DND-41 (cell line): ENCODE results near the gene ZBED4.

Experiments used
- ATAC-seq: fragments of 200-7000 bp; cut with Tn5 transposase; 3 replicates; pipeline ENCODE4 v1.9.1; 2021; ENCODE audit warnings: low read depth; ENCODE audit not compliant: insufficient read depth
- DNase-seq: peaks from one replicate; pipeline ENCODE4 v3.0.0-alpha.2; 2020
- H2AFZ ChIP-seq: 2 replicates; pipeline ENCODE4 v1.6.0; 2012; ENCODE audit warnings: low read depth, low read length
- H3K27ac ChIP-seq: 2 replicates; pipeline ENCODE4 v1.5.1; 2012; ENCODE audit warnings: low read length, inconsistent platforms
- H3K27me3 ChIP-seq: fragments of 200-600 bp; sonication (generic); 2 replicates; pipeline ENCODE4 v1.6.0; 2012; ENCODE audit warnings: low read length, mild to moderate bottlenecking, inconsistent platforms; ENCODE audit not compliant: insufficient read depth, poor library complexity
- H3K36me3 ChIP-seq: 2 replicates; pipeline ENCODE4 v1.5.1; 2012; ENCODE audit warnings: low read length, inconsistent platforms; ENCODE audit not compliant: insufficient read depth
- H3K4me1 ChIP-seq: 2 replicates; pipeline ENCODE4 v1.5.1; 2012; ENCODE audit warnings: mild to moderate bottlenecking, low read length; ENCODE audit not compliant: insufficient read depth
- H3K4me2 ChIP-seq: 2 replicates; pipeline ENCODE4 v1.6.0; 2012; ENCODE audit warnings: mild to moderate bottlenecking, moderate library complexity, low read length, inconsistent platforms; ENCODE audit not compliant: insufficient read depth
- H3K4me3 ChIP-seq, 2 experiments: fragments of 200-600 bp in 1 of 2; shearing (Covaris generic) in 1 of 2; 2 replicates each; pipeline ENCODE4 v1.5.1; 2012 to 2016; ENCODE audit warnings: inconsistent platforms in 2 of 2, low read length in 2 of 2, mild to moderate bottlenecking in 2 of 2, low read depth in 1 of 2, moderate library complexity in 1 of 2
- H3K79me2 ChIP-seq: 2 replicates; pipeline ENCODE4 v1.6.0; 2012; ENCODE audit warnings: low read length, inconsistent platforms; ENCODE audit not compliant: insufficient read depth
- H3K9ac ChIP-seq: 2 replicates; pipeline ENCODE4 v1.6.0; 2012; ENCODE audit warnings: low read depth, mild to moderate bottlenecking, inconsistent platforms, low read length, moderate library complexity
- H3K9me3 ChIP-seq: 2 replicates; pipeline ENCODE4 v1.5.1; 2012; ENCODE audit warnings: low read length, moderate library complexity, mild to moderate bottlenecking, inconsistent platforms; ENCODE audit not compliant: insufficient read depth, severe bottlenecking
- H4K20me1 ChIP-seq: 2 replicates; pipeline ENCODE4 v1.6.0; 2012; ENCODE audit warnings: low read length; ENCODE audit not compliant: insufficient read depth
- EZH2 ChIP-seq: IDR thresholded peaks from 3 replicates; pipeline ENCODE4 v1.6.1; 2012; ENCODE audit warnings: borderline replicate concordance, low read depth, mild to moderate bottlenecking, moderate library complexity, low read length, inconsistent platforms; ENCODE audit not compliant: severe bottlenecking
- TF ChIP-seq, protein P1 (sequence below): IDR thresholded peaks from 2 replicates; pipeline ENCODE4 v1.5.1; 2012; ENCODE audit warnings: borderline replicate concordance, low read length, moderate library complexity, mild to moderate bottlenecking; ENCODE audit not compliant: poor library complexity, severe bottlenecking; ENCODE audit errors: extremely low read depth

Gene ZBED4

DNA sequence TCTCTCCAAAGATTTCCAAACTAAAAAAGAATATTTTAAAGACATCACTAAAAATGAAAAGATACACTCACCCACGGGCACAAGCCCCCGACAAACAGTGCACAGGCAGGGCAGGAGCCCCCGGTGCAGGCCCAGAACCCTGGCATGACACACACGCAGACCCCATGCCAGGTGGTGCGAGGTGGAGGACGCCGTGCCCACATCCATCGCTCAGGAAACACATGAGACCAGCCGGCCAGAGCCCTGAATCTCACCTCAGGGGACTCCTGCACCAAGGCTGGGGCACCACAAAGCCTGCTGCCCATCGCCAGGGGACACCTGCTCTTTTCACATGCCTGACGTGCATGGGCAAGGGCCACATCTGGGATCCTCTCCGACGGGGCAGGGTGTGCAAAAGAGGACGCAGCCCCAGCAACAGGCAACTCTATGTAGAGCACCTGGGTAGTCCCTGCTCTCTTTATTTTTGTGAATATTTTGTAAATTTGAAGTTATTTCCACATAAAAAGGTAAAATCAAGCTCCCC, 39.4 kb upstream of the ZBED4 start:
- Histone ChIP-seq H4K20me1 (peaks cover 94% of the 10 kb centered on the region), H3K9ac (no peak overlapping the region), H3K4me1 (no peaks in the 10 kb centered on the region), H3K9me3 (no peaks in the 10 kb centered on the region), H3K36me3 (peaks cover 90% of the 10 kb centered on the region), H2AFZ (no peak overlapping the region), H3K4me2 (no peak overlapping the region), H3K27ac (no peak overlapping the region), H3K4me3 (no peak overlapping the region), H3K27me3 (no peaks in the 10 kb centered on the region), H3K79me2 (peaks cover 100% of the 10 kb centered on the region)
- TF ChIP-seq, protein P1, sequence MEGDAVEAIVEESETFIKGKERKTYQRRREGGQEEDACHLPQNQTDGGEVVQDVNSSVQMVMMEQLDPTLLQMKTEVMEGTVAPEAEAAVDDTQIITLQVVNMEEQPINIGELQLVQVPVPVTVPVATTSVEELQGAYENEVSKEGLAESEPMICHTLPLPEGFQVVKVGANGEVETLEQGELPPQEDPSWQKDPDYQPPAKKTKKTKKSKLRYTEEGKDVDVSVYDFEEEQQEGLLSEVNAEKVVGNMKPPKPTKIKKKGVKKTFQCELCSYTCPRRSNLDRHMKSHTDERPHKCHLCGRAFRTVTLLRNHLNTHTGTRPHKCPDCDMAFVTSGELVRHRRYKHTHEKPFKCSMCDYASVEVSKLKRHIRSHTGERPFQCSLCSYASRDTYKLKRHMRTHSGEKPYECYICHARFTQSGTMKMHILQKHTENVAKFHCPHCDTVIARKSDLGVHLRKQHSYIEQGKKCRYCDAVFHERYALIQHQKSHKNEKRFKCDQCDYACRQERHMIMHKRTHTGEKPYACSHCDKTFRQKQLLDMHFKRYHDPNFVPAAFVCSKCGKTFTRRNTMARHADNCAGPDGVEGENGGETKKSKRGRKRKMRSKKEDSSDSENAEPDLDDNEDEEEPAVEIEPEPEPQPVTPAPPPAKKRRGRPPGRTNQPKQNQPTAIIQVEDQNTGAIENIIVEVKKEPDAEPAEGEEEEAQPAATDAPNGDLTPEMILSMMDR: no peak
- TF ChIP-seq EZH2: no peak
- no peak for ATAC-seq
- no peak for DNase-seq

DNA sequence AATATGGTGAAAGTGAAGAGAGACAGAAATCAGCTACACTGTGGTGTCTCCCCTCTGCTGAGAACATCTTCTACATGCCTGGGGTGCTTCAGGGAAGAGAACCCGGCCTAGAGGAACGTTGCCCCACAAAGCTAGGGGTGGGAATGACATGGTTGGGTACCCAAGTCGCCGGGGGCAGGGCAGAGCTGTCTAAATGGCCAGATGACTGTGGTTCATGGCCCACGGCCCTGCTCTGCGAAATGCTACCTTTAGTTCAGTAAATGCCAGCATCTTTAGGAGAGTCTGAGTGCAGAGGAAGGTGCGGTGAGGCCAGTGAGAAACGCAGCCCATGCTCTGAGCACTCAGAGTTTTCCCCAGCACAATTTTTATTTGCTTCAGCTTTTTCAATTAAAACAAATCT, 38.8 kb upstream of the ZBED4 start:
- DNase-seq (no peak), ATAC-seq (no peak)
- TF ChIP-seq, protein P1: no peak
- no peak for TF ChIP-seq EZH2
- Histone ChIP-seq H3K4me1 (no peaks in the 10 kb centered on the region), H3K79me2 (peaks cover 100% of the 10 kb centered on the region), H3K4me2 (no peak overlapping the region), H3K9me3 (no peaks in the 10 kb centered on the region), H3K9ac (no peak overlapping the region), H3K36me3 (peaks cover 88% of the 10 kb centered on the region), H3K4me3 (no peak overlapping the region), H3K27ac (no peak overlapping the region), H3K27me3 (no peaks in the 10 kb centered on the region), H2AFZ (no peak overlapping the region), H4K20me1 (peaks cover 94% of the 10 kb centered on the region)

DNA sequence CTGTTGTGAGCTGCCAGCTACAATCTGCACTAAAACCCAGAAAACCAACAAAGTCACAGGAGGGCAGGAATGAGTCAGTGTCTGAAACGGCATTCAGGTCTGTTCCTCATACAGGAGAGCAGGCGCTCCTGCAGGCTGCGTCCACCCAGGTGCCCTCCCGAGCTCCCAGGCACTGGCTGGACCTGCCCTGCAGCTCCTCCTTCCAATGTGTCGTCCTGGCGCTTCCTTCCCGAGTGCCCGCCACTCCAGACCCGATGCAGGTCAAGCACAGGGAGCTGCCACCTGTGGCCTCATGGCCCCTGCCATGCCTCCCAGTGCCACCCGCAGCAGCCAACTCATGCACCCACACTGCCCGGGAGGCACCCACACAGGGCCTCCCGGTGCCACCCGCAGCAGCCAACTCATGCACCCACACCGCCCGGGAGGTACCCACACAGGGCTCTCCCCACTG, 38.0 kb upstream of the ZBED4 start:
- Histone ChIP-seq H4K20me1 (peaks cover 94% of the 10 kb centered on the region), H3K27me3 (no peaks in the 10 kb centered on the region), H3K36me3 (peaks cover 89% of the 10 kb centered on the region), H3K9me3 (no peaks in the 10 kb centered on the region), H3K4me3 (no peak overlapping the region), H3K9ac (no peak overlapping the region), H3K4me2 (no peak overlapping the region), H3K4me1 (no peaks in the 10 kb centered on the region), H3K79me2 (peaks cover 100% of the 10 kb centered on the region), H3K27ac (no peak overlapping the region), H2AFZ (no peak overlapping the region)
- ATAC-seq (no peak), DNase-seq (no peak)
- no peak for TF ChIP-seq EZH2
- TF ChIP-seq, protein P1: no peak

DNA sequence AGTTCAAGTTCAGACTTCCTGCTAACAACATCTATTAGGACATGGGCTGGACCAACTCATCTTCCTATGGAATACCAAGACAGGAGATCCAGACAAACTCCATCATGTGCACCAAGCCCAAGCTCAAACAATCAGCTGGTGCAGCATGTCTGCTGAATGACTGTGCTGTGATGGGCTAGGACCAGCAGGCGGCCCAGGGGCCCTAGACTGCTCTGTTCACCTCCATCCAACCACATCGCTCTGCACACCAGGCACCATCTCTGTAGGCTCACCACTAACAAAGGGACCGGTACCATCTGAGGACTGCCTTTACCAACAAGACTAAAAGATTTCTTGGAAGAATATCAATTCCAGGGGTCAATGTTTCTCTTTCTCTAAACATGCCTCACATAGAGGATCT, 36.3 kb upstream of the ZBED4 start:
- no peak overlapping the region for H3K9ac ChIP-seq
- H3K27ac ChIP-seq: no peak overlapping the region
- H3K36me3 ChIP-seq: peaks cover 90% of the 10 kb centered on the region
- H3K9me3 ChIP-seq: no peaks in the 10 kb centered on the region
- peaks cover 7% of the 10 kb centered on the region for H3K4me1 ChIP-seq
- H3K4me2 ChIP-seq: no peak overlapping the region
- peaks cover 95% of the 10 kb centered on the region for H4K20me1 ChIP-seq
- no peak overlapping the region for H3K4me3 ChIP-seq
- H3K27me3 ChIP-seq: no peaks in the 10 kb centered on the region
- H3K79me2 ChIP-seq: peaks cover 100% of the 10 kb centered on the region
- no peak for DNase-seq
- no peak for TF ChIP-seq EZH2
- no peak overlapping the region for H2AFZ ChIP-seq
- no peak for ATAC-seq
